K562 (cell line): Measurements from ENCODE around the gene PRSS21. TPM values are rescaled to one million over a fixed set of nuclear protein-coding genes. Genes with fewer than 3 reads are reported as not detected.

Experiments
- CREM ChIP-seq: IDR thresholded peaks from 2 replicates; pipeline ENCODE4 v1.6.1; 2014; ENCODE audit warnings: antibody characterized with exemption, low read depth
- DACH1 ChIP-seq: fragments of 450-650 bp; IDR thresholded peaks from 2 replicates; pipeline ENCODE4 v1.6.1; 2018; ENCODE audit not compliant: partially characterized antibody
- NR2C1 ChIP-seq, 2 experiments: fragments of 450-650 bp; IDR thresholded peaks; 2 replicates each; pipeline ENCODE4 v1.6.1; 2017; ENCODE audit warnings: mild to moderate bottlenecking in 2 of 2, antibody characterized with exemption in 1 of 2, inconsistent platforms in 1 of 2, missing compliant biosample characterization in 1 of 2, missing genetic modification characterization in 1 of 2
- RBM22 ChIP-seq: fragments of 200-400 bp; formaldehyde crosslinking; IDR thresholded peaks from 2 replicates; pipeline ENCODE4 v1.6.1; 2018; ENCODE audit warnings: low read length, low read depth; ENCODE audit not compliant: poor library complexity, severe bottlenecking
- RNF2 ChIP-seq: sonication (generic); IDR thresholded peaks from 2 replicates; pipeline ENCODE4 v1.6.1; 2016
- SP1 ChIP-seq: sonication (generic); formaldehyde crosslinking; IDR thresholded peaks from 2 replicates; pipeline ENCODE4 v1.8.1; 2022; ENCODE audit warnings: mild to moderate bottlenecking, missing genetic modification reagents
- SRSF1 ChIP-seq: fragments of 200-400 bp; formaldehyde crosslinking; IDR thresholded peaks from 2 replicates; pipeline ENCODE4 v1.6.1; 2017; ENCODE audit warnings: mild to moderate bottlenecking, low read depth, low read length, moderate library complexity
- TAF15 ChIP-seq: fragments of 200-400 bp; formaldehyde crosslinking; IDR thresholded peaks from 2 replicates; pipeline ENCODE4 v1.6.1; 2017; ENCODE audit warnings: mild to moderate bottlenecking, low read depth, low read length, moderate library complexity
- TEAD1 ChIP-seq, 2 experiments: fragments of 450-650 bp in 1 of 2; sonication (generic) in 1 of 2; formaldehyde crosslinking; IDR thresholded peaks; 2 replicates each; pipeline versions ENCODE4 v1.4.0 to v1.8.0; 2020 to 2022; ENCODE audit warnings: mild to moderate bottlenecking in 2 of 2, missing genetic modification reagents in 1 of 2
- ZNF12 ChIP-seq: sonication (generic); formaldehyde crosslinking; IDR thresholded peaks from 2 replicates; pipeline ENCODE4 v1.4.0; 2020; ENCODE audit warnings: mild to moderate bottlenecking, missing genetic modification reagents
- ZNF121 ChIP-seq: sonication (generic); formaldehyde crosslinking; conservative IDR thresholded peaks from 2 replicates; pipeline ENCODE4 v1.8.0; 2022; ENCODE audit warnings: missing genetic modification reagents
- ZNF584 ChIP-seq: fragments of 200-800 bp; sonication (Bioruptor generic); IDR thresholded peaks from 2 replicates; pipeline ENCODE4 v1.6.1; 2016; ENCODE audit warnings: low read depth, mild to moderate bottlenecking, missing genetic modification characterization, missing compliant biosample characterization
- polyA plus RNA-seq, 8 experiments: library from polyadenylated mRNA; depleted of rRNA in 4 of 8; stranded (reverse) in 5 of 8; unstranded in 3 of 8; fragments of >200 nt; fragmentation: Nextera tagmentation in 2 of 8; fragmentation: Illumina TruSeq in 1 of 8; extraction: Ambion mirVana in 2 of 8; extraction: Trizol in 1 of 8; gene quantifications; 2 replicates each; pipeline versions ENCODE4 v1.2.1 to v1.2.3, GENCODE V29; 2011 to 2014; ENCODE audit warnings: inconsistent platforms in 1 of 8, missing spikeins in 1 of 8
- total RNA-seq, 7 experiments: library from RNA; depleted of rRNA in 6 of 7; stranded (reverse); fragments of >200 nt in 6 of 7; fragmentation: Illumina TruSeq in 2 of 7; extraction: Trizol in 2 of 7; gene quantifications; 2 replicates each; pipeline versions ENCODE4 v1.2.1 to v1.2.3, GENCODE V29; 2011 to 2021; ENCODE audit warnings: low replicate concordance in 1 of 7
- TF ChIP-seq, protein P1 (sequence below): fragments of 450-650 bp; IDR thresholded peaks from 2 replicates; pipeline ENCODE4 v1.6.1; 2016; ENCODE audit warnings: antibody characterized with exemption
- TF ChIP-seq, protein P2 (sequence below): fragments of 250-450 bp; sonication (Bioruptor Pico); IDR thresholded peaks from 2 replicates; pipeline ENCODE4 v1.4.0; 2020; ENCODE audit warnings: mild to moderate bottlenecking
- TF ChIP-seq, protein P3 (sequence below): fragments of 150-350 bp; IDR thresholded peaks from 2 replicates; pipeline ENCODE4 v1.6.1; 2014; ENCODE audit warnings: low read depth, mild to moderate bottlenecking, low read length, borderline replicate concordance
- TF ChIP-seq, protein P4 (sequence below): fragments of 250-450 bp; sonication (Bioruptor Pico); IDR thresholded peaks from 2 replicates; pipeline ENCODE4 v1.8.0; 2022; ENCODE audit warnings: moderate library complexity, mild to moderate bottlenecking, inconsistent platforms
- TF ChIP-seq, protein P5 (sequence below): fragments of 250-450 bp; sonication (Bioruptor Pico); IDR thresholded peaks from 2 replicates; pipeline ENCODE4 v1.9.0; 2021; ENCODE audit warnings: mild to moderate bottlenecking
- TF ChIP-seq, protein P6 (sequence below): sonication (generic); formaldehyde crosslinking; IDR thresholded peaks from 2 replicates; pipeline ENCODE4 v1.8.1; 2022; ENCODE audit warnings: missing genetic modification reagents

Gene PRSS21
- total and polyA plus RNA-seq, 9 of the 15 experiments (the other 6 are each of a cell fraction or from before 2014, with no cell fraction given): 12.1 to 121 (median 61.3) TPM

DNA sequence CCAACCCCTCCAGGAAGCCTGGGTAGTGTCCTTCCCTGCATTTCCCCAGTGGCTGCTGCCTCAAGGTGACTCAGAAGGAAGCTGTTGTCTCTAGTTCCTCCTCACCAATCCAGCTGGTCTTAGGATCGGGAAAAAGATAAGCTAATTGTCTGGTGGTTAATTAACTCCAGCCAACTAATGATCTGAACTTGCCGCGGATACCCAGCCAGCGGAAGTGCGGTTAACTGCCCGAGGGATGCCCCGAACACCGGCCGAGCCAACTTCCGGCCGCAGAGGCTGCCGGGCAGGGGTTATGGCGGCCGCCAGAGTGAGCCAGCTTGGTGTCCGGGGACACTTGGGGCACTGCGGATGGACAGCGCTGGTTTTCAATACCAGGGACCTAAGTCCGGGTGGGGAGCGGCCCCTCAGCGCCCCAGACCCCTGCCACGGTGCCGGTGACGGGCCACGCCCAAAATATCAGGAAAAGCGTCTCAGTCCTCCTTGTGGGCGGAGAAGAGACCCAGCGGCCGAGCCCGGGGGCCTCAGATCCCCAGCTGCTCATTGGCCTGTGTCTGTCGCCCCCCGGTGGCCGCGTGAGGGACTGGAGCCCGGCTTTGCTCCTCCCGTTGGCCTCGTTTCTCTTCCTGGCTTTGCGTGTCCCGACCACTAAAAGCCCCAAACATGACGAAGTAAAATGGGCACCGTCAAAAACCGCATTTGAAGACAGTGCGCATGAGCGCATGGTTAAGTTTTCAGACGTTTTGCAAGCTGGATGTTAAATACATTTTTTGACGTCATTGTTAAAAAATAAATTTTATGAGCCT is 51.2 kb downstream of the PRSS21 start (continued):
- TF ChIP-seq, protein P1, sequence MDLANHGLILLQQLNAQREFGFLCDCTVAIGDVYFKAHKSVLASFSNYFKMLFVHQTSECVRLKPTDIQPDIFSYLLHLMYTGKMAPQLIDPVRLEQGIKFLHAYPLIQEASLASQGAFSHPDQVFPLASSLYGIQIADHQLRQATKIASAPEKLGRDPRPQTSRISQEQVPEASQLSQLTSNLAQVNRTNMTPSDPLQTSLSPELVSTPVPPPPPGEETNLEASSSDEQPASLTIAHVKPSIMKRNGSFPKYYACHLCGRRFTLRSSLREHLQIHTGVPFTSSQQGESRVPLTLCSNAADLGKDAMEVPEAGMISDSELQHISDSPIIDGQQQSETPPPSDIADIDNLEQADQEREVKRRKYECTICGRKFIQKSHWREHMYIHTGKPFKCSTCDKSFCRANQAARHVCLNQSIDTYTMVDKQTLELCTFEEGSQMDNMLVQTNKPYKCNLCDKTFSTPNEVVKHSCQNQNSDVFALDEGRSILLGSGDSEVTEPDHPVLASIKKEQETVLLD: 0 out of 2 replicates have a peak, but pooled peaks have one; percentile 33
- TF ChIP-seq, protein P2, sequence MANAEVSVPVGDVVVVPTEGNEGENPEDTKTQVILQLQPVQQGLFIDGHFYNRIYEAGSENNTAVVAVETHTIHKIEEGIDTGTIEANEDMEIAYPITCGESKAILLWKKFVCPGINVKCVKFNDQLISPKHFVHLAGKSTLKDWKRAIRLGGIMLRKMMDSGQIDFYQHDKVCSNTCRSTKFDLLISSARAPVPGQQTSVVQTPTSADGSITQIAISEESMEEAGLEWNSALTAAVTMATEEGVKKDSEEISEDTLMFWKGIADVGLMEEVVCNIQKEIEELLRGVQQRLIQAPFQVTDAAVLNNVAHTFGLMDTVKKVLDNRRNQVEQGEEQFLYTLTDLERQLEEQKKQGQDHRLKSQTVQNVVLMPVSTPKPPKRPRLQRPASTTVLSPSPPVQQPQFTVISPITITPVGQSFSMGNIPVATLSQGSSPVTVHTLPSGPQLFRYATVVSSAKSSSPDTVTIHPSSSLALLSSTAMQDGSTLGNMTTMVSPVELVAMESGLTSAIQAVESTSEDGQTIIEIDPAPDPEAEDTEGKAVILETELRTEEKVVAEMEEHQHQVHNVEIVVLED: peak; percentile 54
- TF ChIP-seq RNF2 (no peak), ZNF584 (CRISPR knock-in tag) (peak; percentile 94; the same call in 1 of the 2 replicates), CREM (peak; percentile 74), DACH1 (peak; percentile 66), ZNF121 (no peak), TEAD1 (CRISPR knock-in tag; IDR thresholded peaks at IDR 0.05) (peak; percentile 50 to 82; a peak in 2 of 4 replicates), SRSF1 (0 out of 2 replicates have a peak, but pooled peaks have one; percentile 81), TAF15 (no peak), ZNF12 (CRISPR knock-in tag) (no peak), NR2C1 (IDR thresholded peaks at IDR 0.05) (peak; percentile 60; the same call in 1 of the 2 replicates), NR2C1 (tag; IDR thresholded peaks at IDR 0.05) (peak; percentile 87), RBM22 (peak; percentile 33), SP1 (CRISPR knock-in tag) (peak; percentile 81)
- TF ChIP-seq, protein P3, sequence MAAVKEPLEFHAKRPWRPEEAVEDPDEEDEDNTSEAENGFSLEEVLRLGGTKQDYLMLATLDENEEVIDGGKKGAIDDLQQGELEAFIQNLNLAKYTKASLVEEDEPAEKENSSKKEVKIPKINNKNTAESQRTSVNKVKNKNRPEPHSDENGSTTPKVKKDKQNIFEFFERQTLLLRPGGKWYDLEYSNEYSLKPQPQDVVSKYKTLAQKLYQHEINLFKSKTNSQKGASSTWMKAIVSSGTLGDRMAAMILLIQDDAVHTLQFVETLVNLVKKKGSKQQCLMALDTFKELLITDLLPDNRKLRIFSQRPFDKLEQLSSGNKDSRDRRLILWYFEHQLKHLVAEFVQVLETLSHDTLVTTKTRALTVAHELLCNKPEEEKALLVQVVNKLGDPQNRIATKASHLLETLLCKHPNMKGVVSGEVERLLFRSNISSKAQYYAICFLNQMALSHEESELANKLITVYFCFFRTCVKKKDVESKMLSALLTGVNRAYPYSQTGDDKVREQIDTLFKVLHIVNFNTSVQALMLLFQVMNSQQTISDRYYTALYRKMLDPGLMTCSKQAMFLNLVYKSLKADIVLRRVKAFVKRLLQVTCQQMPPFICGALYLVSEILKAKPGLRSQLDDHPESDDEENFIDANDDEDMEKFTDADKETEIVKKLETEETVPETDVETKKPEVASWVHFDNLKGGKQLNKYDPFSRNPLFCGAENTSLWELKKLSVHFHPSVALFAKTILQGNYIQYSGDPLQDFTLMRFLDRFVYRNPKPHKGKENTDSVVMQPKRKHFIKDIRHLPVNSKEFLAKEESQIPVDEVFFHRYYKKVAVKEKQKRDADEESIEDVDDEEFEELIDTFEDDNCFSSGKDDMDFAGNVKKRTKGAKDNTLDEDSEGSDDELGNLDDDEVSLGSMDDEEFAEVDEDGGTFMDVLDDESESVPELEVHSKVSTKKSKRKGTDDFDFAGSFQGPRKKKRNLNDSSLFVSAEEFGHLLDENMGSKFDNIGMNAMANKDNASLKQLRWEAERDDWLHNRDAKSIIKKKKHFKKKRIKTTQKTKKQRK: no peak
- TF ChIP-seq, protein P4, sequence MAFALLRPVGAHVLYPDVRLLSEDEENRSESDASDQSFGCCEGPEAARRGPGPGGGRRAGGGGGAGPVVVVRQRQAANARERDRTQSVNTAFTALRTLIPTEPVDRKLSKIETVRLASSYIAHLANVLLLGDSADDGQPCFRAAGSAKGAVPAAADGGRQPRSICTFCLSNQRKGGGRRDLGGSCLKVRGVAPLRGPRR (CRISPR knock-in tag): peak; percentile 82; the same call in 1 of the 2 replicates
- TF ChIP-seq, protein P5, sequence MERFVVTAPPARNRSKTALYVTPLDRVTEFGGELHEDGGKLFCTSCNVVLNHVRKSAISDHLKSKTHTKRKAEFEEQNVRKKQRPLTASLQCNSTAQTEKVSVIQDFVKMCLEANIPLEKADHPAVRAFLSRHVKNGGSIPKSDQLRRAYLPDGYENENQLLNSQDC: no peak; the same call in 1 of the 2 replicates
- TF ChIP-seq, protein P6, sequence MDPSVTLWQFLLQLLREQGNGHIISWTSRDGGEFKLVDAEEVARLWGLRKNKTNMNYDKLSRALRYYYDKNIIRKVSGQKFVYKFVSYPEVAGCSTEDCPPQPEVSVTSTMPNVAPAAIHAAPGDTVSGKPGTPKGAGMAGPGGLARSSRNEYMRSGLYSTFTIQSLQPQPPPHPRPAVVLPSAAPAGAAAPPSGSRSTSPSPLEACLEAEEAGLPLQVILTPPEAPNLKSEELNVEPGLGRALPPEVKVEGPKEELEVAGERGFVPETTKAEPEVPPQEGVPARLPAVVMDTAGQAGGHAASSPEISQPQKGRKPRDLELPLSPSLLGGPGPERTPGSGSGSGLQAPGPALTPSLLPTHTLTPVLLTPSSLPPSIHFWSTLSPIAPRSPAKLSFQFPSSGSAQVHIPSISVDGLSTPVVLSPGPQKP: no peak
